KMS-11 (cell line): Measurements from ENCODE around the gene RTN3.

Experiments used
- H2AFZ ChIP-seq: fragments of 200-600 bp; sonication (generic); 2 replicates; pipeline ENCODE4 v1.6.1; 2016; ENCODE audit warnings: antibody characterized with exemption, mixed run types, low read depth
- H3K27ac ChIP-seq: fragments of 200-600 bp; sonication (generic); 2 replicates; pipeline ENCODE4 v1.6.1; 2016; ENCODE audit warnings: mild to moderate bottlenecking, mixed run types
- H3K27me3 ChIP-seq: fragments of 200-600 bp; sonication (generic); 2 replicates; pipeline ENCODE4 v1.6.1; 2017; ENCODE audit warnings: mild to moderate bottlenecking, low read depth, mixed run types, moderate library complexity; ENCODE audit not compliant: insufficient read depth
- H3K36me3 ChIP-seq: fragments of 200-600 bp; sonication (generic); 2 replicates; pipeline ENCODE4 v1.6.1; 2017; ENCODE audit warnings: mild to moderate bottlenecking, mixed run types; ENCODE audit not compliant: insufficient read depth
- H3K4me1 ChIP-seq: fragments of 200-600 bp; sonication (generic); 2 replicates; pipeline ENCODE4 v1.6.1; 2016; ENCODE audit warnings: mild to moderate bottlenecking, low read depth, mixed run types; ENCODE audit not compliant: poor library complexity, severe bottlenecking
- H3K4me2 ChIP-seq: fragments of 200-600 bp; sonication (generic); 2 replicates; pipeline ENCODE4 v1.7.0; 2016; ENCODE audit warnings: mild to moderate bottlenecking, mixed run types
- H3K4me3 ChIP-seq: fragments of 200-600 bp; sonication (generic); IDR thresholded peaks from 2 replicates; pipeline ENCODE4 v1.6.1; 2017; ENCODE audit warnings: low read depth, low read length, mixed read lengths; ENCODE audit not compliant: insufficient read depth
- H3K79me2 ChIP-seq: fragments of 200-600 bp; sonication (generic); 2 replicates; pipeline ENCODE4 v1.6.1; 2016; ENCODE audit warnings: low read depth, mixed run types; ENCODE audit not compliant: insufficient read depth
- H3K9ac ChIP-seq: fragments of 200-600 bp; sonication (generic); 2 replicates; pipeline ENCODE4 v1.6.1; 2016; ENCODE audit warnings: mild to moderate bottlenecking, mixed run types
- H4K20me1 ChIP-seq: fragments of 200-600 bp; sonication (generic); 2 replicates; pipeline ENCODE4 v1.6.1; 2016; ENCODE audit warnings: mild to moderate bottlenecking, mixed run types; ENCODE audit not compliant: insufficient read depth
- CTCF ChIP-seq: fragments of 200-600 bp; sonication (generic); conservative IDR thresholded peaks from 2 replicates; pipeline ENCODE4 v1.6.1; 2017; ENCODE audit warnings: low read depth, mild to moderate bottlenecking, antibody characterized with exemption, low read length, moderate library complexity, mixed read lengths

Gene RTN3

GRCh38 chr11:63767267-63767564 lies 85.9 kb downstream of the RTN3 start:
- Histone ChIP-seq H3K27ac (no peak overlapping the region), H3K4me1 (no peaks in the 10 kb centered on the region), H2AFZ (no peak overlapping the region; the same call in 1 of the 2 replicates), H3K4me2 (peak overlapping the region; percentile 81), H3K79me2 (peaks cover 6% of the 10 kb centered on the region; the same call in 1 of the 2 replicates), H3K9ac (peak overlapping the region; percentile 24; the same call in 1 of the 2 replicates), H3K27me3 (no peaks in the 10 kb centered on the region; the same call in 1 of the 2 replicates), H3K36me3 (no peaks in the 10 kb centered on the region), H4K20me1 (no peaks in the 10 kb centered on the region), H3K4me3 (peak overlapping the region; percentile 40)
- no peak for TF ChIP-seq CTCF

DNA sequence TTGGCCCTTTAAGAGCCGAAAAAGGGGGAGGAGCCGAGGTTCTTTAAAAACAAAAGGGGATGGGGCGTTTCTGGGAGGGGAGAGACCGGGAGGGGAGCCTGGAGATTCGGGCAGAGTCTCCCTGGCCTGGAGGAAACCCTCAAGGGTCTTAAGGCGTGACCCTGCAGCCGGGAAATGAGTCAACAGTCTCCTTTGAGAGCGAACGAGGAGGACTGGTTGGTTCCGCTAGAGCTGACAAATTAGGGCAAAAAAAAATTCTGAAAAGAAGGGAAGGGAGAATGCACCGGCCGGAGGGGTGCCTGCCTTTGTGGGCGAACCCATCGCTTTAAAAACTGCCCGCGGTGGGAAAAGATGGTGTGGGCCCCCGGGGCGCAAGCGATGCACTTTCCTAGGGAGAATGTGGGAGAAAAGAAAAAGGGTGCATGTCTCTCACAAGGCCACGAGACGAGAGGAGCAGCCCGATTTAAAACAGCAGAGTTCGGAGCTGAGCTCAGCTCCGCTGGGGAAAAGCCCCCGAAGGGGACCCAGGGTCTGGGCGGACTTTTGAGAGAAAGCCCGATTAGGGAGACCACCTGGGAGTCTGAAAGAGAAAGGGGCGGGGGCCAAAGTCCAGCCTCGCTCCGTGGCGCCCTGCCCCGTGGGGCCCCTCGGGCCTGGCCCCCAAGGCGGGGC lies 86.4 kb downstream of the RTN3 start:
- H3K79me2 ChIP-seq = peaks cover 6% of the 10 kb centered on the region; the same call in 1 of the 2 replicates
- H3K4me1 ChIP-seq = no peaks in the 10 kb centered on the region
- no peaks in the 10 kb centered on the region; the same call in 1 of the 2 replicates for H3K27me3 ChIP-seq
- TF ChIP-seq CTCF = peak; percentile 55; the same call in 1 of the 2 replicates
- peak overlapping the region; percentile 40 for H3K4me3 ChIP-seq
- H3K27ac ChIP-seq = no peak overlapping the region
- no peaks in the 10 kb centered on the region for H3K36me3 ChIP-seq
- H3K4me2 ChIP-seq = peak overlapping the region; percentile 81
- peak overlapping the region; percentile 16; the same call in 1 of the 2 replicates for H2AFZ ChIP-seq
- peak overlapping the region; percentile 24; the same call in 1 of the 2 replicates for H3K9ac ChIP-seq
- no peaks in the 10 kb centered on the region for H4K20me1 ChIP-seq

DNA sequence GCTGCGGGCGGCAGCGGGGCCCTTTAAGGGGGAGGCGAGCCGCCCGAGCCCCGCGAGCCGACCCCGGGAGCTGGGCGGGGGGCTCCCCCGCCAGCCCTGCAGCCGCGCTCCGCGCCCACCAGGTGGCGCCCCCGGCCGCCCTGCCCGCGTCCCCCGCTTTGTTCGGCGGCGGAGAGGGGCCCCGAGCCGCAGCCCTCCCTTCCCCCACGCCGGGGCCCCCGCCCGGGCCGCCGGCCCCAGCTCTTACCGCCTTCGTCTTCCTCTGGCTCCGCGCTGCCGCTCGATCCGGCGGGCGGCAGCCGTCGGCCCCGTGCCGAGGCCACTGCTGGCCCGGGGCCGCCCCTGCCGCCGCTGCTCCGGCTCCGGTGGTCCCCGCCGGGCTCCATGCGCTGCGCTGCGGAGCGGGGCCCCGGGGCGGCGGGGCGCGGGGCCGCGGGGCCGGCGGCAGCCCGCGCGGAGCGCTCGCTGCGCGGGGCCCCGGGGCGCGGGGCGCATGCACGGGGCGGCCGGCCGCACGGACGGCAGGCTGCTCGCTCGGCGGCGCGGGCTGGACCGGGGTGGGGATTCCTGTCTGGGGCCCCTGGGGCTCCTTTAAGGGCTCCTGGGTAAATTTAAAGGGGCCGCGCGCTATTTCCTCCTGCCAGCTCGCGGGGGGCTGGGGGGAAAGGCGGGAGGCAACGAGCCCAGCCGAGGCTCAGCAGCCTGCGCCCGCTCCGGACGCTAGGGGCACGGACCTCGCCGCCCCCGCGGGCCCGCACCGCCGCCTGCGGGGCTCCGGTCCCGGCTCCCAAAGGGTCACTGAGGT lies 87.1 kb downstream of the RTN3 start, which contains the start of gene ZFTA:
ZFTA (minus strand) TSS at position 539 of the 805 bp plus-strand sequence; CDS start at position 386, 153 bp downstream.
- Histone ChIP-seq H4K20me1 (no peaks in the 10 kb centered on the region), H3K27ac (no peak within 1 kb of the TSS), H2AFZ (peak within 1 kb of the TSS; percentile 82), H3K4me1 (no peaks in the 10 kb centered on the region), H3K79me2 (peaks cover 6% of the 10 kb centered on the region; the same call in 1 of the 2 replicates), H3K27me3 (no peaks in the 10 kb centered on the region; the same call in 1 of the 2 replicates), H3K36me3 (no peaks in the 10 kb centered on the region), H3K4me3 (peak within 1 kb of the TSS; percentile 40), H3K9ac (peak within 1 kb of the TSS; percentile 24; the same call in 1 of the 2 replicates), H3K4me2 (peak within 1 kb of the TSS; percentile 81)
- peak; percentile 19; the same call in 1 of the 2 replicates for TF ChIP-seq CTCF

DNA sequence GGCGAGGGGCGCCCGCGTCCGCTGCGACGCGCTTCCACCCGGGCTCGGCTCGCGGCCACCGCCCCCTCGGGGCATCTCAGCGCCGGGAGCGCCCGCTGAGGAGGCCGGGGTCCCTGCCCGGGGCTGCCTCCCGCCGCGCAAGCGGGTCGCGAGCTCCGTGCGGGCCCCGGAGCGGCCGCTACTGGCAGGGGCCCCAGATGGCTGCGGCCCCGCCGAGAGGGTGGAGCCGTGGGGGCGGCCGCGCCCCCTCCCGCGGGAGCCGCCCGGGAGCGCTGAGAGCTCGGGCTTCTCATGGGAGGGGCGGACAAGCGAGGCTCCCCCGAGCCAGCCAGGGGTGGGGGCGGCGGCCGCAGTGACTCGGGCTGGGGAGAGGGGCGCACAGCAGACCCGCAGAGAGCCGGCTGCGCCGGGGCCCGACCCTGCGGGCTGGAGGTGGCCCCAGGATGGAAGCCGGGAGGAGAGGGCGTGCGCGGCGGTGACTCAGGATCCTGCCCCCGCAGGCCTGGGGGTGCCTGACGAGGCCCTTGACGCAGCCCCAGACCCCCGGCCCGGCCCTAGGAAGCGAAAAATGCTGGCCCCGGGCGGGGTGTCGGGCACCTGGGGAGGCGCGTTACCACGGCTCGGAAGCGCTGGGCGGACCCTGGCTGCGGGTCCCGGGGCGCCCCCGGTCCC lies 87.9 kb downstream of the RTN3 start:
- Histone ChIP-seq H3K4me2 (peak overlapping the region; percentile 42; the same call in 1 of the 2 replicates), H2AFZ (peak overlapping the region; percentile 82), H3K27me3 (no peaks in the 10 kb centered on the region; the same call in 1 of the 2 replicates), H3K9ac (no peak overlapping the region; the same call in 1 of the 2 replicates), H3K4me3 (no peak overlapping the region), H3K27ac (no peak overlapping the region), H3K79me2 (peaks cover 6% of the 10 kb centered on the region; the same call in 1 of the 2 replicates), H4K20me1 (no peaks in the 10 kb centered on the region), H3K4me1 (no peaks in the 10 kb centered on the region), H3K36me3 (no peaks in the 10 kb centered on the region)
- TF ChIP-seq CTCF = no peak
